Activated CD8-positive, alpha-beta memory T cell treated with anti-CD3 and anti-CD28 coated beads, Interleukin-2, amount 50 U/mL, for 48 hours (primary cell): ENCODE measurements around the gene FANCC.

ENCODE experiments used
- DNase-seq: peaks from one replicate; pipeline ENCODE4 v3.0.0-alpha.2; 2020

The FANCC gene

GRCh38 chr9:95080961-95081647, 236.4 kb downstream of the FANCC start:
- no peak for DNase-seq

- no peak for DNase-seq
These were observed 238.0 kb downstream of the FANCC start for GRCh38 chr9:95079461-95079860.

GRCh38 chr9:95078939-95079338, 238.6 kb downstream of the FANCC start:
- DNase-seq: peak; percentile 28

- DNase-seq: peak; percentile 39
These were observed 239.0 kb downstream of the FANCC start for GRCh38 chr9:95078511-95078910.

GRCh38 chr9:95077766-95078370, 239.6 kb downstream of the FANCC start:
- DNase-seq: peak; percentile 15

- DNase-seq: peak; percentile 32
These were observed 240.3 kb downstream of the FANCC start for GRCh38 chr9:95077053-95077765.

- no peak for DNase-seq
These were observed 240.8 kb downstream of the FANCC start for GRCh38 chr9:95076696-95077052.

- peak; percentile 12 for DNase-seq
These were observed 241.8 kb downstream of the FANCC start for GRCh38 chr9:95075700-95076099.

- DNase-seq: peak; percentile 22
These were observed 242.9 kb downstream of the FANCC start for GRCh38 chr9:95074632-95075031.

- peak; percentile 8 for DNase-seq
These were observed 243.6 kb downstream of the FANCC start for GRCh38 chr9:95073918-95074317.

GRCh38 chr9:95073042-95073607, 244.4 kb downstream of the FANCC start:
- DNase-seq: peak; percentile 40

GRCh38 chr9:95071925-95072324, 245.6 kb downstream of the FANCC start:
- no peak for DNase-seq

GRCh38 chr9:95071450-95071849, 246.1 kb downstream of the FANCC start:
- DNase-seq: no peak

GRCh38 chr9:95070549-95071021, 246.9 kb downstream of the FANCC start:
- DNase-seq: no peak

GRCh38 chr9:95067897-95068296, 249.6 kb downstream of the FANCC start:
- no peak for DNase-seq

- no peak for DNase-seq
These were observed 250.5 kb downstream of the FANCC start for GRCh38 chr9:95067057-95067456.

GRCh38 chr9:95065224-95065623, 252.3 kb downstream of the FANCC start:
- DNase-seq: no peak

GRCh38 chr9:95063300-95063699, 254.2 kb downstream of the FANCC start:
- DNase-seq: no peak

GRCh38 chr9:95062596-95063065, 254.9 kb downstream of the FANCC start:
- no peak for DNase-seq

- DNase-seq: no peak
These were observed 255.5 kb downstream of the FANCC start for GRCh38 chr9:95061916-95062595.

- DNase-seq: no peak
These were observed 256.6 kb downstream of the FANCC start for GRCh38 chr9:95060916-95061315.

GRCh38 chr9:95060234-95060633, 257.3 kb downstream of the FANCC start:
- DNase-seq: no peak

GRCh38 chr9:95058795-95059386, 258.6 kb downstream of the FANCC start:
- no peak for DNase-seq
